RWPE1 (cell line): ENCODE results near the gene CTNNA1.
"Not testable (repeated sequence)": the region's sequence is repeated elsewhere in the genome, so short reads cannot be mapped to it uniquely, and the experiment has no call there.

Source experiments
- CTCF ChIA-PET: fragments of 350-600 bp; sonication (Branson Sonifier 250); formaldehyde crosslinking; extraction: SDS; loops from one replicate; lab custom pipeline; 2021; lab: Yijun Ruan, JAX
- POLR2A ChIA-PET: fragments of 400-600 bp; formaldehyde crosslinking; extraction: SDS; loops from one replicate; lab custom pipeline; 2020; ENCODE audit warnings: antibody characterized with exemption; ENCODE audit not compliant: low non-redundant PET; lab: Yijun Ruan, JAX
- DNase-seq: peaks from one replicate; pipeline ENCODE4 v3.0.0; 2012; ENCODE audit warnings: low spot score
- H3K27ac ChIP-seq: fragments of 450-650 bp; 2 replicates; pipeline ENCODE4 v1.5.1; 2017
- TF ChIP-seq, protein P1 (sequence below): fragments of 450-650 bp; conservative IDR thresholded peaks from 2 replicates; pipeline ENCODE4 v1.5.1; 2017; ENCODE audit warnings: low read depth, mild to moderate bottlenecking

The CTNNA1 gene

DNA sequence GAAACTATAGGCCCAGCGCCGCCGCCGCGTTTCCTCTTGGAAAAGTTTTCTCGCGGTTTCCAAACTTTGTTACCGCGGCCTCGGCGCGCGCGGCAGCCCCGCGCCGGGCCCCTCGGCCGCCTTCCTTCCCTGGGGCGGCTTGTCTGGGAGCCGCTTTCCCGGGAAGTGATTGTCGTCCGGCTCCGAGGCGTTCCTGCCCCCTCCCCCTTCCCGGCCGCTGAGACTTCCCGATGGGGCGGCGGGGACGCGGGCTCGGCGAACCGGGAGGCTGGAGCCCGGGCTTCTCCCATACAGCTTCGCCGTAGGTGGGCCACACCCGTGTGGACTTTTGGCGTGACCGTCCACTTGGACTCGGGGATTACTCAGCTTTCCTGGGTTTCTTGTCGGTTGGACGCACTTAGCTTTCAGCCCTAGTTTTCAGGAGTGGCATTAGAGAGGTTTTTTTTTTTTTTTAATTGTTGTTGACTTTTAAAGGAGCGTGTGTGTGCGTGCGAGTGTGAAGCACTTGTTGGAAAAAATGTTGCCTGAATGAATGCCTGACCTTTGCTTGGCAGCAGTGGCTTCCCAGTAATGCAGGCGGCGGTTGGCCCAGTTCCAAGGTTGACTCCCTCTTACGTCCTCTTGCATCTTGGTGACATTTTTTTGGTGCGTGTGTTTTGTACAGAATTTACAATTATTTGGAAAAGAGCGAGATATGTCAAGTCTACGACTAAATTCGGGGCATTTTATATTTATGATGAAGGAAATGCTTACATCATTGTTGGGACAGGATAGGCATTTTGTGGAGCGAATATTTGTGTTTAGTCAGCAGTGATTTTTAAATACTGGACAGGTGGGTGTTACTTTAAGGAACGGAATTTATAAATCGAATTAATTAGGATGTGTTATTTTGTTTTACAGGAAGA lies 821 bp downstream of the CTNNA1 start:
- peak overlapping the region; percentile 97 for H3K27ac ChIP-seq
- TF ChIP-seq, protein P1, sequence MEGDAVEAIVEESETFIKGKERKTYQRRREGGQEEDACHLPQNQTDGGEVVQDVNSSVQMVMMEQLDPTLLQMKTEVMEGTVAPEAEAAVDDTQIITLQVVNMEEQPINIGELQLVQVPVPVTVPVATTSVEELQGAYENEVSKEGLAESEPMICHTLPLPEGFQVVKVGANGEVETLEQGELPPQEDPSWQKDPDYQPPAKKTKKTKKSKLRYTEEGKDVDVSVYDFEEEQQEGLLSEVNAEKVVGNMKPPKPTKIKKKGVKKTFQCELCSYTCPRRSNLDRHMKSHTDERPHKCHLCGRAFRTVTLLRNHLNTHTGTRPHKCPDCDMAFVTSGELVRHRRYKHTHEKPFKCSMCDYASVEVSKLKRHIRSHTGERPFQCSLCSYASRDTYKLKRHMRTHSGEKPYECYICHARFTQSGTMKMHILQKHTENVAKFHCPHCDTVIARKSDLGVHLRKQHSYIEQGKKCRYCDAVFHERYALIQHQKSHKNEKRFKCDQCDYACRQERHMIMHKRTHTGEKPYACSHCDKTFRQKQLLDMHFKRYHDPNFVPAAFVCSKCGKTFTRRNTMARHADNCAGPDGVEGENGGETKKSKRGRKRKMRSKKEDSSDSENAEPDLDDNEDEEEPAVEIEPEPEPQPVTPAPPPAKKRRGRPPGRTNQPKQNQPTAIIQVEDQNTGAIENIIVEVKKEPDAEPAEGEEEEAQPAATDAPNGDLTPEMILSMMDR = no peak
- CTCF ChIA-PET = interaction anchor here (0.6 kb wide), 1 partner anchor 13 kb away, joined by 4 read pairs; no protein-coding TSS in a partner anchor
- peak; percentile 74 for DNase-seq
- POLR2A ChIA-PET = no interaction called here

DNA sequence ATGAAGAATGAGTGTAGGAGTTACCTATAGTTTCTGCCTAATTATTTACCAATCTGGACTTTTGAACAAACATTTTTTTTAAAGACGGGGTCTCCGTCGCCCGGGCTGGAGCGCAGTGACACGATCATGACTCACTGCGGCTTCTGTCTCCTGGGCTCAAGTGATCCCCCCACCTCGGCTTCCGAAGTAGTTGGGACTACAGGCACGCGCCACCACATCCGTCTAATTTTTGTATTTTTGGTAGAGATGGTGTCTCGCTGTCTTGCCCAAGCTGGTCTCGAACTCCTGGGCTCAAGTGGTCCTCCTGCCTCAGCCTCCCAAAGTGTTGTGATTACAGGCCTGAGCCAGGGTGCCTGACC lies 1.5 kb downstream of the CTNNA1 start:
- peak overlapping the region; percentile 97 for H3K27ac ChIP-seq
- DNase-seq = no peak
- CTCF ChIA-PET = no interaction called here
- POLR2A ChIA-PET = no interaction called here
- TF ChIP-seq, protein P1 = no peak

DNA sequence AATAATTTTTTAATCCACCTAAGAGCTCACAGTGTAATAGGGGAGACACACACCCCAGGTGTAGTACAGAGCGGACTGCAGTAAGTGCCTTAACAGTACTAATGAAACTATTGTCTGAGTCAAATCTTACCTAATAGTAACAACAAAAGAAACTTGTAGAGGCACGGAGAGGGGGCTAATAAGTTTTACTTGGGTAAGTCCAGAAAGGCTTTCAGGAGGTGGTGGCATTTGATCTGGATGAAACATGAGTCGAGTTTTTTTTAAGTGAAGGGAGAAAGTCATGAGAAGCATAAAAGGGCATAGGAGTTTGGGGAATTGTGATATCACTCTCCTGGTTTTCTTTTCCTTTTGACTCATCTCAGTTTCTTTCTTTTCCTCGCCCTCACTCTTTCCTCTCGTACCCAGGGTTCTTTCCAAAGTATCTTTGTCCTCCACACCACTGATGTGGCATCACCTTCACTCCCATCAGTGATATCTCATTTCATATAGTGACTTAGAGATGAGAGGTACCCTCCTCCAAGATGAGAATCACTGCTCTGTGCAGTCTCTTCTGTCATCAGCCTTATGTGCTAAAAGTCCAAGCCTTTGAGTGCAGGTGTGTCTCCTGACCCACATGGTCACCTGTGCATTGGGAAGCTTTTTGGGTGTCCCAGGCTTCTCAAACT lies 2.0 kb downstream of the CTNNA1 start:
- ChIA-PET CTCF (interaction anchor here (0.6 kb wide), 1 partner anchor 87 kb away, joined by 3 read pairs; no protein-coding TSS in a partner anchor), POLR2A (interaction anchor here (0.7 kb wide), 1 partner anchor 26 kb away, joined by 3 read pairs; no protein-coding TSS in a partner anchor)
- DNase-seq = no peak
- TF ChIP-seq, protein P1 = no peak
- H3K27ac ChIP-seq = peak overlapping the region; percentile 97

DNA sequence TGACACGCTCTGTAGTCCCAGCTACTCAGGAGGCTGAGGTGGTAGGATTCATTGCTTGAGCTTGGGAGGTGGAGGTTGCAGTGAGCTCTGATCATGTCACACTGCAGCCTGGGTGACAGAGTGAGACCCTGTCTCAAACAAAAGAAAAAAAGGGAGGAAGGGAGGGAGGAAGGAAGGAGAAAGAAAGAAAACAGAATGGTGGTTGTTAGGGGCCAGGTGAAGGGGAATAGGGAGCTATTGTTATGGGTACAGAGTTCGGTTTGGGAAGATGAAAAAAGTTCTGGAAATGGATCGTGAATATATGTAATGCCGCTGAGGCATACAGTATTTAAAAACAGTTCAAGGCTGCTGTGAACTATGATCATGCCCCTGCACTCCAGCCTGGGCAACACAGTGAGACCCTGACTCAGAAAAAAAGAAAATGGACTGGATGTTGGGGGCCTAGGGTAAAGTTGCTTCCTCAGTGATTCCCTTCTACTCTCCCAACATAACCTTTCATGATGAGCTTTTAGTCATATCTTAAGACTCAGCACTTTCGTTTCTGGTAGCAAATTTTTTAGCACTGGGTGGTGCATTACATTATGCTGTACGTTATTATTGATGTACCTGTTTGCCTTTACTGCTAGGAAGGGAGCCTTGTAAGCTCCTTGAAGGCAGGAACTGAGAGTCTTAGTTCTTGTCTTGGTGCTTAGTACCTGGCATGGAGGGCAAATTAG lies 4.0 kb downstream of the CTNNA1 start:
- CTCF ChIA-PET = interaction anchor here (0.6 to 1.4 kb wide), 6 partner anchors 89 to 989 kb away, joined by 3 to 5 read pairs (median 3); no protein-coding TSS in a partner anchor
- POLR2A ChIA-PET = no interaction called here
- TF ChIP-seq, protein P1 = no peak
- DNase-seq = no peak
- no peak overlapping the region for H3K27ac ChIP-seq

DNA sequence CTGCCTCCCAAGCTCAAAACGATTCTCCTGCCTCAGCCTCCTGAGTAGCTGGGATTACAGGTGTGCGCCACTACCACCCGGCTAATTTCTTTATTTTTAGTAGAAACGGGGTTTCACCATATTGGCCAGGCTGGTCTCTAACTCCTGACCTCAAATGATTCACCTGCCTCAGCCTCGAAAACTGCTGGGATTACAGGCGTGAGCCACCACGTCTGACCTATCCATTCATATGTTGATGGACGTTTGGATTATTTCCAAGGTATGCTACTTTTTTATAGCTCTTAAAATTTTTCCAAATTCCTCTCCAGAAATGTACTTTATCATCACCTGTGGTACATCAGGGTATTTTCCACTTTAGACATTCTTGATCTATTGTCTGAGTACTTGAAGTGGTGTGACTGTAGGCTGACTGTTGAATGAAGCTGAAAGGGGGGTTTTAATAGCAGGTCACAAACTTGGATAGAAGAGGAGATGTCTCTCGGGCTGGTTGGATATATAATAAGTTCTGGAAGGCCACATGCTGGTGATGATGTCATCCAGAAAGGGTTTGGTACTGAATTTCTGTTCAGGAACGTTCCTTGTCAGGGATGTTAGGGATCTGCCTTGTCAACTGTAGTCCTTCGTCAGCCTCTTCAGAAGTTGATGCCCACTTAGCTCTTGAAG lies 7.4 kb downstream of the CTNNA1 start:
- TF ChIP-seq, protein P1 = no peak
- peak overlapping the region; percentile 17; the same call in 1 of the 2 replicates for H3K27ac ChIP-seq
- ChIA-PET POLR2A (interaction anchor here (0.5 kb wide), 1 partner anchor 210 kb away, joined by 3 read pairs; no protein-coding TSS in a partner anchor), CTCF (no interaction called here)
- no peak for DNase-seq

DNA sequence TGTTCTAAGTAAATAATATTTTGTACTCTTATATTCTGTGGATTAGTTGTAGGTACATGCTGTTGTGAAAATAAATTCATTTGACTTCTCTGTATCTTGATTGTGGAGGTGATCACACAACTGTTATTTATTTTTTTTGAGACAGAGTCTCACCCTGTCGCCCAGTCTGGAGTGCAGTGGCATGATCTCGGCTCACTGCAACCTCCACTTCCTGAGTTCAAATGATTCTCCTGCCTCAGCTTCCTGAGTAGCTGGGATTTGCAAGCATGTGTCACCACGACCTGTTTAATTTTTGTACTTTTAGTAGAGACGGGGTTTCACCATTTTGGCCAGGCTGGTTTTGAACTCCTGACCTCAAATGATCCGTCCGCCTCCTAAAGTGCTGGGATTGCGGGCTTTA lies 7.9 kb downstream of the CTNNA1 start:
- DNase-seq, POLR2A ChIA-PET, H3K27ac ChIP-seq: not testable (repeated sequence)
- CTCF ChIA-PET = interaction anchor here (0.6 kb wide), 1 partner anchor 1017 kb away, joined by 3 read pairs; no protein-coding TSS in a partner anchor

DNA sequence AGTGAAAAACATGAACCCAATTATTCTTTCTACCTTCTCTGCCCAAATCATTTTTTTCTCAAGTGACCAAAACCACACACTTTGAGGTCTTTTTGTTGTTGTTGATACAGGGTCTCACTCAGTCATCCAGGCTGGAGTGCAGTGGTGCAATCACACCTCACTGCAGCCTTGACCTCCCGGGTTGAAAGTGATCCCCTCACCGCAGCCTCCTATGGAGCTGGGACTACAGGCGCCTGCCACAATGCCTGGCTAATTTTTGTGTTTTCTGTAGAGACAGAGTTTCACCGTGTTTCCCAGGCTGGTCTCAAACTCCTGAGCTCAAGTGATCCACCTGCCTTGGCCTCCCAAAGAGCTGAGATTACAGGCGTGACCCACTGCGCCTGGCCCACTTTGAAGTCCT lies 8.4 kb downstream of the CTNNA1 start:
- H3K27ac ChIP-seq = peak overlapping the region; percentile 33
- POLR2A ChIA-PET, DNase-seq: not testable (repeated sequence)
- CTCF ChIA-PET = interaction anchor here (0.6 to 1.0 kb wide), 2 partner anchors 65 to 1017 kb away, joined by 3 read pairs; no protein-coding TSS in a partner anchor
